Skin epidermis (tissue), 12 donors: ENCODE data around the gene RFX7.
A peak's percentile ranks its signal among the peaks of the same experiment; 100 is the strongest.
"Not testable (repeated sequence)": the region's sequence is repeated elsewhere in the genome, so short reads cannot be mapped to it uniquely, and the experiment has no call there.

Experiments
- H3K27ac ChIP-seq, 21 experiments: fragments of 200-600 bp; sonication (generic) in 11 of 21; one replicate each; pipeline ENCODE4 v1.5.0; 2020; ENCODE audit warnings: mild to moderate bottlenecking in 3 of 21, inconsistent platforms in 2 of 21, moderate library complexity in 2 of 21
- H3K4me3 ChIP-seq, 7 experiments: fragments of 200-600 bp; sonication (generic) in 2 of 7; one replicate each; pipeline ENCODE4 v1.5.0; 2020; ENCODE audit warnings: inconsistent platforms in 2 of 7, mild to moderate bottlenecking in 2 of 7, moderate library complexity in 1 of 7

RFX7 gene

DNA sequence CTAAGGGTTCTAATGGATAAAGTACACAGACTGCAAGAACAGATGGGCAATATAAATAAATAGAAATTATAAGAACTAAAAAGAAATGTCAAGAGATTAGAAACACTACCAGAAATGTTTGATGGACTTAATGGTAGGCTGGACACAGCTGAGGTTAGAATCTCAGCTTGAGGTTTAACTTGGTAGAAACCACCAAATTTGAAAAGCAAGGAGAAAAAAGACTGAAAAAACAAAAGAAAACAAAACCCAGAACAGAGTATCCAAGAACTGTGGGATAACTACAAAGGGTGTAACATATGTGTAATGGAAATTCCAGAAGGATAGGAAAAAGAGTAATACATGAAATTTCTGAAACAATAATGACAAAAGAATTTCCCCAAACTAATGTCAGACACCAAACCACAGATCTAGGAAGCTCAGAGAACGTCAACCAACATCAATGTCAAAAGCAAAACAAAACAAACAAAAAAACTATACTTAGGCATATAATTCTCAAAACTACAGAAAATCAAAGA is 35.0 kb downstream of the RFX7 start:
- H3K4me3 ChIP-seq = no peak overlapping the region
- H3K27ac ChIP-seq = peak overlapping the region in 3 of 21 experiments; percentile 7 to 48 (median 14)

DNA sequence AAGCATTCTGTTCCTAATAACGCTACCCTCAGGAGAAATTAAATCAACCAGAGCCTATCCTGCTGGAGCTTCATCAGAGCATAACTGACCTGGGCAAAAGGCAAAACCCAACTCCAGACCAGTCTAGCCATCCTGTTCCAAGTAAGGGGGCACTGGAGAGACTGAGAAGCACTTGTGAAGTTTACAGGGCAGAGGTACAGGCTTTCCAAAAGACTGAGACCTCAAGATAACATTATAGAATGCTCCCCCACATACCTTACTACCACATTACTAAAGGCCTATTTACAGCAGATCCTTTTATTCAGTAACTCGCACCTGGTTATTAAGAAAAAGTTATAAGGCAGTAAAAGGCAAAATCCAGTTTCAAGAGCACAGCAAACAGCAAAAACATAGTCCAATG is 35.5 kb downstream of the RFX7 start:
- peak overlapping the region in 7 of 21 experiments; percentile 3 to 53 (median 15) for H3K27ac ChIP-seq
- H3K4me3 ChIP-seq = no peak overlapping the region

DNA sequence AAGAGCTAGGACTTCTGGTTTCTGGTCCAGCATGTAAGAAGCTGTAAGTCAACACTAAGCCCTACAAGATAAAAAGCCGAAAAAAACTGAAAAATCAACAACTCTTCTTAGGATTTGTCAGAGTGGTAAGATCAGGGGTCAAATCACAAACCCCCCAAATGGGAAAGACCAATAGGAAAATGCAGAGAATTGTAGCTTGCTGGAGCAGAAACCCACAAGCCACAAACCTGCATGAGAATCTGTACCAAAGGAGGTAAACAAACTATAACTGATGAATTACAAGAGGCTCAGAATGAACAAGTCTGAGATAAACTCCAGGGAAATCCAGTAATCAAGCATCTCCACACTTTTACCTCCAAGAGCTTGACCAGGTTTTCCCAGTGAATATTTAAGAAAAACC is 36.0 kb downstream of the RFX7 start:
- Histone ChIP-seq H3K4me3 (no peak overlapping the region), H3K27ac (peak overlapping the region in 5 of 21 experiments; percentile 3 to 53 (median 46))

DNA sequence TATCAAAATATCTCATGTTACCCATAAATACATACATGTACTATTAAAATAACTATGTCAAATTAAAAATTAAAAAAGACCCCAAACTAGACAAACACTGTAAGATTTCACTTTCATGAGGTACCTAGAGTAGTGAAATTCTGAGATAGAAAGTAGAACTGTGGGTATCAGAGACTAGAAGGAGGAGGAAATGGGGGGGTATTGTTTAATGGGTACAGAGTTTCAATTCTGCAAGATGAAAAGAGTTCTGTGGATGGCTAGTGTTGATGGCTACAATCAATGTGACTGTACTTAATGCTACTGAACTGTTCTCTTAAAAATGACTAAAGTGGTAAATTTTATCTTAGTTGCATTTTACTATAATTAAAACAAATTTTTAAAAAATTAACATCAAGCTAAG is 36.6 kb downstream of the RFX7 start:
- no peak overlapping the region for H3K4me3 ChIP-seq
- peak overlapping the region in 2 of 21 experiments; percentile 3 to 47 for H3K27ac ChIP-seq

DNA sequence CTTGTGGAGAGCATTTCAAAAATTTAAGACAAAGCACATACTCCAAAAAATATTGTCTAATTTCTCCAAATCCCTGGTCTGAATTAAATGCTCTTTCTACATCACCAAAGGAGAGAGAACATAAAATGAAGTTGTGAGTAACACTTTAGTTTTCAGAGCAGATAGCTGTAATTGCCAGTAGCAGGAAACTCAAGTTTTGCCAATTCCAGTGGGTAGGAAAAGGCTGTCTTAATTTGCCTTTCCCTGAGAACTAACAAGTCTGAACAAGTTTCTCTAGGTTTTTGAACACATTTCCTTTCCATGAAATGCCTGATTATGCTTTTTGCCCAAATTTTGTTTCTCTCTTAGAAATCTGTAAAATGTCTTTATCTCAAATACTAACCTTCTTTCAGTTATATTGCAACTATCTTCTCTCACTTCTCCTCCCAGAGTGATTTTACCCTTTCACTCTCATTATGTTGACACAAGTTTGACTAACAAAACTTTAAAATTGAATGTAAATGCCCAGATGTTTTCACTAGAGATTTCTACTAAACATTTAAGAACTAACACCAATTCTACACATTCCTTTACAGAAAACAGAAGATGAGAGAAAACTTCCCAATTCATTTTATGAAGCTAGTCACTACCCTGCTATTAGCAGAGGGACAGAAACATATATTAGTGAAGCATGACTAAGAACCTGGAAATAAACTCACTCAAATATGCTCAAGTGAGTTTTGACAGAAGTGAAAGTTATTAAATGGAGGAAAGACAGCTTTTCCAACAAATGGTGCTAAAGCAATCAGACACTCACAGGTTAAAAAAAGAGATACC is 38.4 kb downstream of the RFX7 start:
- peak overlapping the region in 4 of 21 experiments; percentile 46 to 69 (median 64) for H3K27ac ChIP-seq
- H3K4me3 ChIP-seq = no peak overlapping the region

DNA sequence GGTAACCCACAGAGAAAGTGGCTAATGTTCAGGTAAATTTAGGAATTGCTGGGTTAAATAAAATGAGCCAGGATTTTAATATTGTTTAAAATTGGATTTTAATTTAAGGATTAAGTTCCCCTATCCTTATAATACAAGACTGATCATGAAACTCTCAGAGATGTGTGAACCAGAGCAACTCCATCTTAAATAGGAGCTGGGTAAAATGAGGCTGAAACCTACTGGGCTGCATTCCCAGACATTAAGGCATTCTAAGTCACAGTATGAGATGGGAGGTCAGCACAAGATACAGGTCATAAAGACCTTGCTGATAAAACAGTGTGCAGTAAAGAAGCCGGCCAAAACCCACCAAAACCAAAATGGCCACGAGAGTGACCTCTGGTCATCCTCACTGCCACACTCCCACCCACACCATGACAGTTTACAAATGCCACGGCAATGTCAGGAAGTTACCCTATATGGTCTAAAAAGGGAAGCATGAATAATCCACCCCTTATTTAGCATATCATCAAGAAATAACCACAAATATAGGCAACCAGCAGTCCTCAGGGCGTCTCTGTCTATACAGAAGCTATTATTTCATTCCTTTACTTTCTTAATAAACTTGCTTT is 40.3 kb downstream of the RFX7 start:
- not testable (repeated sequence) for H3K27ac ChIP-seq, H3K4me3 ChIP-seq

DNA sequence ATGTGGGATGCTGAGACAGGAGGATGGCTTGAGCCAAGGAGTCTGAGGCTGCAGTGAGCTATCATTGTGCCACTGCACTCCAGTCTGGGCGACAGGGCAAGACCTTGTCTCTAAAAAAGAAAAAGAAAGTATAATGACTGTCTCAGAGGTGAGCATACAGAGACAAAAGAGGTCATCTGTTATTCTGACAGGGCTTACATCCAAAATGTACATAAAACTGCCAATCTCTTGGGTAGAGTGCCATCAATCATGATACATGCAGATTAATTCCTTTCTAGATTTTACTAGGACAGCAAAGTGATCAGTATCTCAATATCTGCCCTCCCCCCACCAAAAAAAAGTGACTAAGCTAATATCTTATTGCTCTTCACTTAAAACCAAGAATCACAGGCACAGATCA is 41.0 kb downstream of the RFX7 start:
- Histone ChIP-seq H3K27ac (no peak overlapping the region), H3K4me3 (no peak overlapping the region)

DNA sequence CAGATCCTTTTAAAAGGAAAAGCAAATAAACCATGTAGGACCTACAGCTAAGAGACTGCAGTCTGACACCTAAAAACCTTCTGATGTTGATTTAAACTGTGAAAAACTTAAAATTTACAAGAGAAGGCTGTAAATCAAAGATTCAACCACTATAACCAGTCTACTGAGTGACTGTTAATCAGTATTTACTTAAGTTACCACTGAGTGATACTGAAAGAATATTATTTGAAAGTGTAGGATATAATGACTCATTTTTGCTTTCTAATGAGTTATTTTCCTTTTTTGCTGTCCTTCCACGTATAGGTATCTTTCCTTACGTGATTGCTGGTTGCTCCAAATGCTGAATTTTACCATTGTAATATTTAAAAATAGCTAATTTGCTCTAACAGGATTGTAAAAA is 44.6 kb downstream of the RFX7 start:
- Histone ChIP-seq H3K27ac (no peak overlapping the region), H3K4me3 (no peak overlapping the region)

DNA sequence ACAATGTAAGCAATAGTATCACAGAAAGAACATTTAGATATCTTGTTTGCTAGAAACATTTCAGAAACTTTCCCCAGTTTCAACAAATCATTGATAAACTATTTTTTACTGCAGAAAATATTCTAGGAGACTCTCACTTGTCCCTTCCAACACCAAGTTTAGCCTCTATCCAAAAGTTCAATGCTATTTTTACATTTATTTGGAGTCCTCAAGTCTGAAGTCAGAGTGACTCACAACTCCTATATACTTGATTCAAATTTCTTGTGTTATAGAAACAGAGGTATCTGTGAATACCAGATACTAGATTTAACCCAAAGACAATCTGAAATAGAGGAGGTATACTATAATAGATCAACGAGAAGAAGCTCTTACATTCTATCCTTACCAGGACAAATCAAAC is 49.6 kb downstream of the RFX7 start:
- Histone ChIP-seq H3K27ac (no peak overlapping the region), H3K4me3 (no peak overlapping the region)

DNA sequence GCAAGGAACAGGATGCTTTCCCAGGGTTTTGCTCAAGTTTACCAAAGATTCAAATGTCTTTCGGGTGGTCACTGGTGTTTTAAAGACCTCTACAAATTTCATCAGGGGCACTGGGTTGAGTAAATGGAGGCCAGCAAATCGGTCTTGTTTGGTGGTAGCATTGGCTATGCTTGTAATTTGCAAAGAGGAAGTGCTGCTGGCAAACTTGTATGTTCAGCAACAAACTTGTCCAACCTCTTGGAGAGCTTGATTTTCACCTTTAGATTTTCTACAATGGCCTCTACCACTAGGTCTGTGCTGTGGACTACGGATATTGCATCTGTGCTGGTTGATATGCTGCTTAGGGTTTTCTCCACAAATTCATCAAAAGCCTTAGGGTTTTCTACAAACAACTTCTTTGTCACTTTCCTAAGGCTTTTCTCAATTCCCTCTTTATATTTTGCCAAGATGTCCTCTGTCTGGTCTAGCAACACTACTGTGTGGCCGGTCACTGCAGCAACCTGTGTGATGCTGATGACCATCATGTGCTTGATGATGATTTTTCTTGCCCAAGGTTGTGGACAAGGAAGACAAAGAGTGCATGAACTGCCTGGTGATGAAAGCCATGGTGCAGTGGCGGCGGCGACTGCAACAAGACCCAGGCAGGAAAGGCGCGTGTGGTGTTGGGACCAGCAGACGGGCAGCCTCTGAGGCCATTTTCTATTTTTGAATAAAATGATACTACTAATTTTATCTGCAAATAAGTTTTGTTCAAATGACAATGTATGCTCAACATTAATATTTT is 50.8 kb downstream of the RFX7 start:
- no peak overlapping the region for H3K27ac ChIP-seq

DNA sequence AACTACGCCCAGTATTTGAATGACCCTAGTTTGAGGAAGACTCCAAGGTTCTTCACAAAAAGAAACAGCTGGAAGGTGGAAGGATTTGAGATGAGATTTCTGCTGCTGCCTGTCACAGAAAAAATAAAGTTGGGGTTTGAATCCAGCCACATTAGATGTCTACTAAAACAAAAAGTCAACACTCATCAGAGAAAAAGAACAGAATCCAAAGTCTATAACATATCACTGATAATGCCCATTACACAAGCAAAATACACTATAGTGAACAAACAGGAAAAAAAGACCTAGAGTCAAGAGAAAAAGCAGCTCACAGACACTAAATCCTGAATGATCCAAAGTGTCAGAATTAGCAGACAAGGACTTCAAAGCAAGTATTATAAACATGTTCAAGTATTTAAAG is 56.0 kb downstream of the RFX7 start:
- no peak overlapping the region for H3K27ac ChIP-seq
- no peak overlapping the region for H3K4me3 ChIP-seq

More for the DNA sequence above, 50.8 kb downstream of the RFX7 start:
- H3K4me3 ChIP-seq = no peak overlapping the region

DNA sequence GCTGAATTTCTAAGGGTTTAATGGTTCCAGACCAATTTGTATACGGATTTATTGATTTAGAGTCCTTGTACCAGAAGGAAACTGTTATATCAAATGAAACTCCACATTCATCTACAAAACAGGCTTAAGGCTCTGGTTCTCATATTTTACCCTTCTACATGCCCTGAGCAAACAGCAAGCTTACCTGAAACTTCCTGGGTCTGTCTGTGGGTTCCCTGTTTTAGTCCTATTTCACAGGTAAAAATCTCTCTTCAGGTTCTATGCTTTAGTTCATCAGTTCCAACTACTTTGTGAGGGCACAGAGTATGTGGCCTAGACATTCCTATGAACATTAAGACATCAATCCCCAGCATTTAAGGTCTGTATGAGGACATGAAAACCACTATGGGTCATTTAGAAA is 57.7 kb downstream of the RFX7 start:
- Histone ChIP-seq H3K4me3 (no peak overlapping the region), H3K27ac (no peak overlapping the region)

DNA sequence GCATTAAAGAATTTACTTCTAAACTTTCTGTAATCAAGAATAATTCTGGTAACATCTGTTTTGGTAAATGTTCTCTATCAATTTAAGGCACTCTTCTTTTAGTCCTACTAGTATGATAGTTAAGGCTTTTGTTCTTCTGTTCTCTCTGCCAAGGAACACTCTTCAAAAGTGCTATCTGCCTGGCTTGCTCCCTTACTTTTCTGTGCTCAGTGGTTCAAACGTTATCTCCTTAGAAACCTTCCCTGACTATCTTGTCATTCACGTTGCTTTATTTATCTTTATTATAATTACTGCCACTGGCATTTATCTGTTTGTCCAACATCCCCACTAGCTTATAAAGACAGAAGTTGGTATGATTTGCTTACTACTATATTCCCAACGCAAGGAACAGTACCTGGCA is 59.2 kb downstream of the RFX7 start:
- Histone ChIP-seq H3K27ac (no peak overlapping the region), H3K4me3 (no peak overlapping the region)

DNA sequence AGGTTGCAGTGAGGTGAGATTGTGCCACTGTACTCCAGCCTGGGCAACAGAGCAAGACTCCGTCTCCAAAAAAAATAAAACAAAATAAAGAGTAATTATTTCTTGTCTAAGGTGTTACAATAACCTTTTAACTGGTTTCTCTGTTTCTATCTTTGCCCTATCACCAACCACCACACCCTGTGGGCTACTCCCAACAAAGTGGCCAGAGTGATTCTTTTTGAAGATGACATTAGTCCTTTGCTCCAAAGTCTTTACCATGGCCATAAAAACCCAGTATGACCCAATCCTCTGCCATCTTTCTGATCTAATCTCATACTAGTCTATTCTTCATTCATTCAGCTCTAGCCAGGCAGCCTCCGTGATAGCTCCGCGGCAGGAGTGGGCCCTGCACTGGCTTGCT is 62.8 kb downstream of the RFX7 start:
- no peak overlapping the region for H3K4me3 ChIP-seq
- H3K27ac ChIP-seq = no peak overlapping the region

DNA sequence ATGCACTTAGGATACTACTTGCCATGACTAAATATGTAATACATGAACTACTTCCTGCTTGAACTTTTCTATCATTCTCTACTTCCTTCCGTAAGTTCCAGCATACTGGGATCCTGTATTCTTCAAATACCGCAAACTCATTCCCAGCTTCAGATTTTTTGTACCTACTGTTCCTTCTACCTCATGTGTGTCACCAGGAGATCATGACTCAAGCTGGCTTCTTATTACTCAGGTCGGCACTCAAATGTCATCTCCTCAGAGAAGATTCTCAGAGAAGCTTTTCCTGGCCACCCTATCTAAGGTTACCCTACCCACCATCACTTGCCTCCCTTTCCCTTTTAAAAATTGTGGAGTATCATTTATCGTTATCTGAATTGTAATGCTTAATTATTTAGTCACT is 66.7 kb downstream of the RFX7 start:
- H3K4me3 ChIP-seq = no peak overlapping the region
- no peak overlapping the region for H3K27ac ChIP-seq

DNA sequence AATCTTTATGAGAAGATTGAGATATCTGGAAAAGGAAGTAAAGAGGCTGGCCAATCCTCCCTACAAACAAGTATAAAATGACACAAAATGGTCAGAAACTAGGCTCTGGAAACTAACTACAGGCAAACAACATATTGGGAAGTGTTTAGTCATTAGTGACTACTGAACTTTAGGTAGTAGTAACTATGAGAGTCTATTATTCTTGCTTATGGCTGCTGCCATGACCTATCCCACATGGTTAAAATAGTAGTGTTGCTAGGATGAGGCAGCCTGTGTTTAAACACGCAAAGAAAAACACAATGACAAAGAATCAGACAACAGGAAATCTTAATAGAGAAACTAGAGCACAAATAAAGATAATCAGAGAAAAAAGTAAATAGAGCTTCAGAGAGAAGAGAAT is 67.9 kb downstream of the RFX7 start:
- no peak overlapping the region for H3K4me3 ChIP-seq

DNA sequence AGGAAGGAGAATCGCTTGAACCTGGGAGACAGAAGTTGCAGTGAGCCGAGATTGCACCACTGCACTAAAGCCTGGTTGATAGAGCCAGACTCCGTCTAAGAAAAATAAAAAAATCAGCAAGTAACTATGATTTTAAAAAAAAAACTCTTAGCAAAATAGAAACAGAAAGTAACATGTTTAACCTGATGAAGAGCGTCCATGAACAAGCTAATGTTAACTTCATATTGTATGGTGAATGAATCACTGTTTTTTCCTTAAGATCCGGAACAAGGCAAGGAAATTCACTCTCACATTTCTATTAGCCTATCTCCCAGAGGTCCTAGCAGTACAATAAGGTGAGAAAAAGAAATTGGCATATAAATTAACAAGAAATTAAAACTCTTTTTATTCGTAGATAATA is 69.0 kb downstream of the RFX7 start:
- Histone ChIP-seq H3K4me3 (no peak overlapping the region), H3K27ac (peak overlapping the region in 3 of 21 experiments; percentile 4 to 38 (median 25))

More for the DNA sequence above, 67.9 kb downstream of the RFX7 start:
- no peak overlapping the region for H3K27ac ChIP-seq

DNA sequence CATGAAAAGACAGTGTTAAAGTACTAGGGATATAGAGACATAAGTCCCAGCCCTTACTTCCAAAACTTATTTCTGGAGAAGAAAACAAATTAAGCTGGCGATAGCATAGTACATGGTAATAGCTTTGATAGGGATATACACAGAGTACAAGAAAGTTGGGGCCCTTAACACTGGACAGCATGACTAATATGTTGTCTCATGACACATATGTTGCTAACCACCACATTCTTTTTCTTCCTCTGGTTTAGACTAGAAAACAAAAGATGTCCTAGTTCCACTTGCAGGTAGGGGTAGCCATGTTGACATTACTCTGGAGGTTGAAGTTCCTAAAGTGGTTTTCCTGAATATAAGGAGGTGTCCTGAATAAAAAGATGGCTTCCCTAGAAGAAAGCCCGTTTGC is 75.3 kb downstream of the RFX7 start:
- no peak overlapping the region for H3K27ac ChIP-seq
- H3K4me3 ChIP-seq = no peak overlapping the region

DNA sequence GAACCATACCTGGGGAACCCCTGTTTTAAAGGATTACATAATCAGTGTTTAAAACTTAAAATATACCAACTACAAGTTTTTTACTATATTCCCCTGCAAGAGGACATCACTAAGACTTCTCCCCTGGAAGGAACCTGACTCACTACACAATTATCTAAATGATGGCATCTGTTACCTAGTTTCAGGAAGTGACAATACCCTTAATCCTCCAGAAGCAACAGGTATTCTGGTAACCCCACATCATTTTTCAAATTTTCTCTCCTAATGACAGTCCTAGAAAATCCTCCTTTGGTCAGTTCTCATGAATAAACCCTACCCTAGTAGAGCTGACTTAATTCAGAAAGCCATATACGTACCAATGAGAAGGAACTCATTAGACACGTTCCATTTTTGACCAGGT is 78.4 kb downstream of the RFX7 start:
- Histone ChIP-seq H3K27ac (no peak overlapping the region), H3K4me3 (no peak overlapping the region)

DNA sequence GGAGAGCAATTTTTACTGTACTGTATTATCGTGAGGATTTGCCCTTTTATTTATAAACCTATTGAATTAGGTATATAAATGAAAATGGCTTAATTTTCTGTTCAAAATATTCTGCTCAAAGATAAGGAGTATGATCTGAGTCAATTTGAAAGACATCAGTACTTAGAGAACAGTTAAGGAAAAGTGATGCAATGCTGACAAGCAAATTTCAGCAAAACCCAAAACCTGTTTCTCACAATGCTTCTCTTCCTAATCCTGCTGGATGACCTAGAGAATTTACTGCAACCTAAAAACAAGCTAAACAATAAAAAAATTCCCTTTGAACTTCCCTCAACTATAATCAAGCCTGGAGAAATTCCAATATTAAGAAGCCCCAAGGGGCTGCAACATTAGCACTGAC is 82.7 kb downstream of the RFX7 start:
- H3K4me3 ChIP-seq = no peak overlapping the region
- no peak overlapping the region for H3K27ac ChIP-seq

DNA sequence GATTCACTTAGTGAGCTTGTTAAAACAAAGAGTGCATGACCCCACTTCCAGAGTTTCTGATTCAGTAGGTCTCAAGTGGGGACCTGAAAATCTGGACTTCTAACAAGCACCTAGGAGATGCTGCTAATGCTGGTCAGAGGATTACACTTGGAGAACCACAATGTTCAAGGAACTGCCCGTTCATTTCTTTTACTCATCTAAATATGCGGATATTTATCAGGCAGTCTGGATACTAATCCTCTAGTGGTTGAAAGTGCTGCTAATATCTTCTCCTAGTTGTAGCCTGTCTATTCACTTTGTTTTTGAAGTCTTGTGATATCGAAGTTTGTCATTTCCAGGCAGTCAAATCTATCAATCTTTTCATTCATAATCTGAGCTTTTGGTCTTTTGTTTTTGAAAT is 86.8 kb downstream of the RFX7 start:
- no peak overlapping the region for H3K4me3 ChIP-seq
- H3K27ac ChIP-seq = no peak overlapping the region
